Measurements from ENCODE around the gene KNOP1.

The KNOP1 gene

GRCh38 chr16:19706846-19707245, 11.2 kb downstream of the KNOP1 start:
- no peak for DNase-seq

GRCh38 chr16:19705843-19706242, 12.2 kb downstream of the KNOP1 start:
- no peak for DNase-seq

- no peak for DNase-seq
These were observed 12.9 kb downstream of the KNOP1 start for GRCh38 chr16:19705146-19705501.

GRCh38 chr16:19704321-19705145, 13.5 kb downstream of the KNOP1 start:
- DNase-seq, result no peak

- no peak for DNase-seq
These were observed 14.7 kb downstream of the KNOP1 start for GRCh38 chr16:19703172-19703889.

- DNase-seq, result no peak
These were observed 16.9 kb downstream of the KNOP1 start for GRCh38 chr16:19701091-19701490.

- DNase-seq, result no peak
These were observed 17.7 kb downstream of the KNOP1 start for GRCh38 chr16:19700319-19700781.

GRCh38 chr16:19699472-19699871, 18.6 kb downstream of the KNOP1 start:
- DNase-seq, result no peak

GRCh38 chr16:19698480-19699465, 19.3 kb downstream of the KNOP1 start:
- no peak for DNase-seq

- no peak for DNase-seq
These were observed 20.2 kb downstream of the KNOP1 start for GRCh38 chr16:19697756-19698318.

GRCh38 chr16:19696961-19697360, 21.1 kb downstream of the KNOP1 start:
- no peak for DNase-seq

GRCh38 chr16:19696328-19696727, 21.7 kb downstream of the KNOP1 start:
- DNase-seq, result peak; percentile 65

GRCh38 chr16:19694989-19695388, 23.0 kb downstream of the KNOP1 start:
- no peak for DNase-seq

GRCh38 chr16:19691161-19691711, 26.8 kb downstream of the KNOP1 start:
- DNase-seq, result no peak

GRCh38 chr16:19690196-19690595, 27.8 kb downstream of the KNOP1 start:
- DNase-seq, result no peak

- no peak for DNase-seq
These were observed 28.7 kb downstream of the KNOP1 start for GRCh38 chr16:19689342-19689741.

GRCh38 chr16:19688396-19689024, 29.5 kb downstream of the KNOP1 start:
- DNase-seq, result no peak

GRCh38 chr16:19687279-19687678, 30.7 kb downstream of the KNOP1 start:
- DNase-seq, result no peak

- no peak for DNase-seq
These were observed 32.9 kb downstream of the KNOP1 start for GRCh38 chr16:19685176-19685575.

GRCh38 chr16:19683453-19684236, 34.4 kb downstream of the KNOP1 start:
- DNase-seq, result no peak

GRCh38 chr16:19681637-19682036, 36.4 kb downstream of the KNOP1 start:
- no peak for DNase-seq
